ENCODE results near the gene EHBP1L1.

DNA sequence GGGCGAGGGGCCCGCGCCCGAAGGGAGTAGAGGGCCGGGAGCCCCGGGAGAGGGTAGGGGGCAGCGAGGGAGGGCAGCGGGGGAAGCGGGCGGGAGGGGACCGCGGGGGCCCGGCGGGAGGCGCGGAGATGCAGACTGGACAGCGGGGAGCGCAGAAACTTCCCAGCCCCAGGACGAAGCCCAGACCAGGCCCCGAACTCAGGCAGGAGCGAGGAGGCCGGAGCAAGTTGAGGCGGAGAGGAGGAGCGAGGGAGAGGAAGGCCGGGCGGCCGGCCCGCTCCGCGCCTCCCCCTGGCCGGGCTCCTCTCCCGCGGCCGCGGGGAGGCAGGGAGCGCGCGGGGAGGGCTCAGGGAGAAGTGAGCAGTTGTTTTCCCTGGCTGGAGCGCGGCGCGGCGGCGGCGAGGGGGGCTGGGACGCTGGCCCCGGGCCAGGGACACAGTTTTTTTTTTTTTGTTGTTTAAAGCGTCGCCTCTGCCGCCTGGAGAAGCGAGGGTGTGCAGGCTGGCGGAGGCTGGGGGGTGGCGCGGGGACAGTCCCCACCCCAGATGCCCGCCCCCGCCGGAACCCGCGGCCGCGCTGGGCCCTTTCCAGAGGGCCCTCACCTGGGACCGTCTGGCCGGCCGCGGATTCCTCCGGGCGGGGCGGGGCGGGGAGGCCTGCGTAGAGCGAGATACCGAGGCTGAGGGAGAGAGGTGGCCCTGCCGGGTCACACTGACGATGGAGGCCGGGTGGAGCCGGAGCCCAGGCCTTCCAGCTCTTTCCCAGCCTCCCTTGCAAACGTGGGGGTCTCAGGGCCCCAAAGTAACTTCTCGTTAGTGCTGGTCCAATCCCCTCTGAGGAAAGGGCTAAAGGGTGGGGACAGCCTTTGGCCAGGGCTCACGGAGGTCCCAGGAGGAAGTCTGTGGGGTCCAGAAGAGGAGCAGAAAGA, 17.6 kb upstream of the EHBP1L1 start, which contains the start of gene LTBP3:
- TF ChIP-seq ZNF776 (tag by site-specific recombination; IDR thresholded peaks at IDR 0.05; ENCODE audit: borderline replicate concordance) (no peak), ZNF175 (tag by site-specific recombination; IDR thresholded peaks at IDR 0.05) (no peak), MYNN (tag by site-specific recombination; IDR thresholded peaks at IDR 0.05; ENCODE audit: borderline replicate concordance) (no peak), ZFP37 (tag by site-specific recombination; IDR thresholded peaks at IDR 0.05) (no peak), TCF7L2 (IDR thresholded peaks at IDR 0.05; ENCODE audit: borderline replicate concordance, low read depth, low read length) (no peak), ZBTB17 (tag by site-specific recombination; IDR thresholded peaks at IDR 0.05) (no peak), ZNF549 (tag by site-specific recombination; IDR thresholded peaks at IDR 0.05) (no peak), ZNF350 (tag by site-specific recombination; IDR thresholded peaks at IDR 0.05) (no peak), SALL2 (tag by site-specific recombination; IDR thresholded peaks at IDR 0.05; ENCODE audit: borderline replicate concordance) (no peak)
- TF ChIP-seq, protein P1, sequence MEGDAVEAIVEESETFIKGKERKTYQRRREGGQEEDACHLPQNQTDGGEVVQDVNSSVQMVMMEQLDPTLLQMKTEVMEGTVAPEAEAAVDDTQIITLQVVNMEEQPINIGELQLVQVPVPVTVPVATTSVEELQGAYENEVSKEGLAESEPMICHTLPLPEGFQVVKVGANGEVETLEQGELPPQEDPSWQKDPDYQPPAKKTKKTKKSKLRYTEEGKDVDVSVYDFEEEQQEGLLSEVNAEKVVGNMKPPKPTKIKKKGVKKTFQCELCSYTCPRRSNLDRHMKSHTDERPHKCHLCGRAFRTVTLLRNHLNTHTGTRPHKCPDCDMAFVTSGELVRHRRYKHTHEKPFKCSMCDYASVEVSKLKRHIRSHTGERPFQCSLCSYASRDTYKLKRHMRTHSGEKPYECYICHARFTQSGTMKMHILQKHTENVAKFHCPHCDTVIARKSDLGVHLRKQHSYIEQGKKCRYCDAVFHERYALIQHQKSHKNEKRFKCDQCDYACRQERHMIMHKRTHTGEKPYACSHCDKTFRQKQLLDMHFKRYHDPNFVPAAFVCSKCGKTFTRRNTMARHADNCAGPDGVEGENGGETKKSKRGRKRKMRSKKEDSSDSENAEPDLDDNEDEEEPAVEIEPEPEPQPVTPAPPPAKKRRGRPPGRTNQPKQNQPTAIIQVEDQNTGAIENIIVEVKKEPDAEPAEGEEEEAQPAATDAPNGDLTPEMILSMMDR (tag by site-specific recombination; IDR thresholded peaks at IDR 0.05), result no peak
- TF ChIP-seq, protein P2, sequence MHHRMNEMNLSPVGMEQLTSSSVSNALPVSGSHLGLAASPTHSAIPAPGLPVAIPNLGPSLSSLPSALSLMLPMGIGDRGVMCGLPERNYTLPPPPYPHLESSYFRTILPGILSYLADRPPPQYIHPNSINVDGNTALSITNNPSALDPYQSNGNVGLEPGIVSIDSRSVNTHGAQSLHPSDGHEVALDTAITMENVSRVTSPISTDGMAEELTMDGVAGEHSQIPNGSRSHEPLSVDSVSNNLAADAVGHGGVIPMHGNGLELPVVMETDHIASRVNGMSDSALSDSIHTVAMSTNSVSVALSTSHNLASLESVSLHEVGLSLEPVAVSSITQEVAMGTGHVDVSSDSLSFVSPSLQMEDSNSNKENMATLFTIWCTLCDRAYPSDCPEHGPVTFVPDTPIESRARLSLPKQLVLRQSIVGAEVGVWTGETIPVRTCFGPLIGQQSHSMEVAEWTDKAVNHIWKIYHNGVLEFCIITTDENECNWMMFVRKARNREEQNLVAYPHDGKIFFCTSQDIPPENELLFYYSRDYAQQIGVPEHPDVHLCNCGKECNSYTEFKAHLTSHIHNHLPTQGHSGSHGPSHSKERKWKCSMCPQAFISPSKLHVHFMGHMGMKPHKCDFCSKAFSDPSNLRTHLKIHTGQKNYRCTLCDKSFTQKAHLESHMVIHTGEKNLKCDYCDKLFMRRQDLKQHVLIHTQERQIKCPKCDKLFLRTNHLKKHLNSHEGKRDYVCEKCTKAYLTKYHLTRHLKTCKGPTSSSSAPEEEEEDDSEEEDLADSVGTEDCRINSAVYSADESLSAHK (tag by site-specific recombination; IDR thresholded peaks at IDR 0.05), result 0 out of 2 replicates have a peak, but pooled peaks have one; percentile 9
- TF ChIP-seq, protein P3, sequence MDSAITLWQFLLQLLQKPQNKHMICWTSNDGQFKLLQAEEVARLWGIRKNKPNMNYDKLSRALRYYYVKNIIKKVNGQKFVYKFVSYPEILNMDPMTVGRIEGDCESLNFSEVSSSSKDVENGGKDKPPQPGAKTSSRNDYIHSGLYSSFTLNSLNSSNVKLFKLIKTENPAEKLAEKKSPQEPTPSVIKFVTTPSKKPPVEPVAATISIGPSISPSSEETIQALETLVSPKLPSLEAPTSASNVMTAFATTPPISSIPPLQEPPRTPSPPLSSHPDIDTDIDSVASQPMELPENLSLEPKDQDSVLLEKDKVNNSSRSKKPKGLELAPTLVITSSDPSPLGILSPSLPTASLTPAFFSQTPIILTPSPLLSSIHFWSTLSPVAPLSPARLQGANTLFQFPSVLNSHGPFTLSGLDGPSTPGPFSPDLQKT (IDR thresholded peaks at IDR 0.05; ENCODE audit: borderline replicate concordance, low read depth, low read length), result no peak
